GM12864 (cell line): Measurements from ENCODE around the gene TARBP1.

Experiments
- DNase-seq: peaks from one replicate; pipeline ENCODE4 v3.0.0-alpha.2; 2011; ENCODE audit warnings: low read depth
- H3K4me3 ChIP-seq: 2 replicates; pipeline ENCODE4 v1.5.1; 2011; ENCODE audit warnings: mild to moderate bottlenecking, low read depth, low read length, control low read depth
- TF ChIP-seq, protein P1 (sequence below): IDR thresholded peaks from 2 replicates; pipeline ENCODE4 v1.5.1; 2011; ENCODE audit warnings: low read depth, mild to moderate bottlenecking, moderate library complexity, low read length, control low read depth, inconsistent platforms; ENCODE audit errors: missing control alignments

The TARBP1 gene

GRCh38 chr1:234478481-234479309, at the start of gene TARBP1:
TARBP1 (minus strand) TSS chr1:234479179; CDS start chr1:234479103, 76 bp downstream.
- TF ChIP-seq, protein P1, sequence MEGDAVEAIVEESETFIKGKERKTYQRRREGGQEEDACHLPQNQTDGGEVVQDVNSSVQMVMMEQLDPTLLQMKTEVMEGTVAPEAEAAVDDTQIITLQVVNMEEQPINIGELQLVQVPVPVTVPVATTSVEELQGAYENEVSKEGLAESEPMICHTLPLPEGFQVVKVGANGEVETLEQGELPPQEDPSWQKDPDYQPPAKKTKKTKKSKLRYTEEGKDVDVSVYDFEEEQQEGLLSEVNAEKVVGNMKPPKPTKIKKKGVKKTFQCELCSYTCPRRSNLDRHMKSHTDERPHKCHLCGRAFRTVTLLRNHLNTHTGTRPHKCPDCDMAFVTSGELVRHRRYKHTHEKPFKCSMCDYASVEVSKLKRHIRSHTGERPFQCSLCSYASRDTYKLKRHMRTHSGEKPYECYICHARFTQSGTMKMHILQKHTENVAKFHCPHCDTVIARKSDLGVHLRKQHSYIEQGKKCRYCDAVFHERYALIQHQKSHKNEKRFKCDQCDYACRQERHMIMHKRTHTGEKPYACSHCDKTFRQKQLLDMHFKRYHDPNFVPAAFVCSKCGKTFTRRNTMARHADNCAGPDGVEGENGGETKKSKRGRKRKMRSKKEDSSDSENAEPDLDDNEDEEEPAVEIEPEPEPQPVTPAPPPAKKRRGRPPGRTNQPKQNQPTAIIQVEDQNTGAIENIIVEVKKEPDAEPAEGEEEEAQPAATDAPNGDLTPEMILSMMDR, result peak; percentile 6
- H3K4me3 ChIP-seq, result peak within 1 kb of the TSS; percentile 62
- no peak for DNase-seq

DNA sequence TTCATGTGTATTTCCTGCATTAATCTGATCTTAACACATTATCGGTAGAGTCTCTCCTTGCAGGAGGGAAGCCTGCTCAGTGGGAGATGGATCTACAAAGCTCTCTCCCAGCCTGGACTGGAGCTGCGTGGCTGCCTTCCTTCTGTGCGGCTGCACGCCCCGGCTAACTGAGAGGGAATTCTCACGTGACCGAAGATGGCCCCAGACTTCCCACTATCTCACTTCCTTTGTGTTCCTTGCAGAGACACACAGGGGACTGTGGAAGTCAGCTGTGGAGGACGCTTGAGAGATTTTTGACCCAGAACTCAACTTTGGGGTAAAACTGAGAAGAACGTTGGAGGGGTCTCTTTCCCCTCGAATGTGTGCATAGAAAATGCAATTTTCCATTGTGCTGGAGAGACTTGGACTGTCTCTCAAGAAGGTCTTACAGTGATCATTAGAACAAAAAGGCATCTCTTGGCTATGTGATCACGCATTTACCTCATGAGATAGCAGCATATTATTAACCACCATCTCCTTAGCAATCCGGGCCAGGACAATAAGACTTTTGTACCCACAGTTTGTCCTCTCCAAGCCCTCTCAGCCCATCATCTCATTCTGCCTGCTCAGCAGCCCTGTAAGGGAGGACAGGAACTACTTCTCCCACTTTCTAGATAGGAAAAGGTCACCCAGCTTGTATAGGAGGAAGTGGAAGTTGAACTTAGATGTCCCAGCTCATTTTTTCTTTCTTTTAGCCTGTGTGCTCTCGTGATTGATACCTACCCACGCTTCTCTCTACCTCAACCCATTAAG, 49.3 kb upstream of the TARBP1 start:
- H3K4me3 ChIP-seq, result no peak overlapping the region
- no peak for DNase-seq
- TF ChIP-seq, protein P1, result no peak

- no peak overlapping the region for H3K4me3 ChIP-seq
- TF ChIP-seq, protein P1, result no peak
- DNase-seq, result no peak
These were observed 48.4 kb upstream of the TARBP1 start for GRCh38 chr1:234527346-234527745.

GRCh38 chr1:234526922-234527321, 47.9 kb upstream of the TARBP1 start:
- DNase-seq, result no peak
- TF ChIP-seq, protein P1, result no peak
- no peak overlapping the region for H3K4me3 ChIP-seq

DNA sequence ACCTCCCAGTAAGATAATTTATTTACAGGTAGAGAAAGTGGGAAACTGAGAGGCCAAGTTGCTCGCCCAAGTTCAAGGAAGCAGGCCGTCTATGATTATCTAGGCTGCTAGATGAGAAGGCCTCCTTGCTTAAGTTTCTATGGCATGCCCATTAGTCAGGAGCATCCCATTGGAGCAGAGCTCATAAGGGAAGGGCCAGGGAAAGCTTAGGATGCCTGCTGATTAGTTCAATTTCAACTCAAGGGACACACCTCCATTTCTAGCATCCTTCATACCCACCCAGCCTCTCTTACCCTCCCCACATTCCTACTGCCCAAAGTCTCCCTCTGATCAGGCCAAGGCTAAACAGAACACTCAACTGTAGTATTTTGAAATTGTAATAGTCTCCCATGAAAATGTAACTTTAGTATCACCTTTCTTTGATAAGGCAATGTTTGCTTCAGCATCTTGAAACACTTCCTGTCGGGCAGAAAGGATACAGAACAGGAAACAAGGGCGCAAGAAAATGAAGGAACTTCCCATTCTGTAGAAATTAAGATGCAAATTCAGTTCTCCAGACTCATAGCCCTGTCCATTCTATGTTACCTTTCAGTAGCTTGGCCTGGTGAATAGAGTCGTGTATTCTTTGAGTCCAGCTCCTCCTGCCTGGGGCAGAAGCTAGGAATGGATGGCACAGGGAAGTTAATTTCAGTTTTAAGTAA, 46.3 kb upstream of the TARBP1 start:
- TF ChIP-seq, protein P1, result no peak
- no peak overlapping the region for H3K4me3 ChIP-seq
- DNase-seq, result no peak

DNA sequence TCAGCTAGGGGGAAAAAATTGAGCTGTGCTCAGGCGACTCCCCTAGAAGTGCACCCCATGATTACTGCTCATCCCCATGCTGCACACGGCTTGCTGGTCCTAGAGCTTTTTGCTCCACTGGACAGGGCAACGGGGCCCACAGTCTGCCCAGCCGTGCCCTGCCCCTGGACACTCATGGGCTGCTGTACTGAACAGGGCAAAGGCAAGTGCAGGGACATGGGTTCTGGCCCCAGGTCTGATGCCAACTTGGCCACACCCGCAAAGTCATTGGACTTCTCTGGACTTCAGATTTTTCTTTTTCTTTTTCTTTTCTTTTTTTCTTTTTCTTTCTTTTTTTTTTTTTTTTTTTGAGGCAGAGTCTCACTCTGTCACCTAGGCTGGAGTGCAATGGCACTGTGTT, 42.9 kb upstream of the TARBP1 start:
- DNase-seq, result no peak
- H3K4me3 ChIP-seq, result no peak overlapping the region
- TF ChIP-seq, protein P1, result no peak
